HG02759 (cell line): ENCODE data around the gene CRELD1.
"Not testable (repeated sequence)": the region's sequence is repeated elsewhere in the genome, so short reads cannot be mapped to it uniquely, and the experiment has no call there.

Experiments used
- ATAC-seq: cut with Tn5 transposase; IDR thresholded peaks from one replicate; pipeline ENCODE4 v1.9.1; 2021; ENCODE audit warnings: mild to moderate bottlenecking, moderate library complexity; ENCODE audit not compliant: unreplicated experiment

Gene CRELD1

GRCh38 chr3:9933561-9934234, at the start of gene CRELD1:
Gene CRELD1 (plus strand): TSS chr3:9933834. CDS start chr3:9934439, 605 bp downstream.
- ATAC-seq: peak; percentile 89

GRCh38 chr3:9884555-9885165, 49.0 kb upstream of the CRELD1 start:
- ATAC-seq: no peak

GRCh38 chr3:9886328-9886727, 47.3 kb upstream of the CRELD1 start:
- no peak for ATAC-seq

- ATAC-seq: no peak
Observed at GRCh38 chr3:9887480-9887879, 46.2 kb upstream of the CRELD1 start.

- no peak for ATAC-seq
Observed at GRCh38 chr3:9888540-9888939, 45.1 kb upstream of the CRELD1 start.

GRCh38 chr3:9889405-9889804, 44.2 kb upstream of the CRELD1 start:
- no peak for ATAC-seq

GRCh38 chr3:9890249-9891071, 43.2 kb upstream of the CRELD1 start, which contains the start of gene JAGN1:
Gene JAGN1 (plus strand): TSS chr3:9890610. CDS start chr3:9890723, 113 bp downstream.
- peak; percentile 85 for ATAC-seq

GRCh38 chr3:9891072-9891622, 42.5 kb upstream of the CRELD1 start:
- ATAC-seq: no peak

- no peak for ATAC-seq
Observed at GRCh38 chr3:9893739-9894138, 39.9 kb upstream of the CRELD1 start.

- not testable (repeated sequence) for ATAC-seq
Observed at GRCh38 chr3:9895715-9896114, 37.9 kb upstream of the CRELD1 start.

GRCh38 chr3:9896755-9897407, 36.8 kb upstream of the CRELD1 start:
- ATAC-seq: not testable (repeated sequence)

- peak; percentile 75 for ATAC-seq
Observed at GRCh38 chr3:9897408-9898372, 35.9 kb upstream of the CRELD1 start.

GRCh38 chr3:9898467-9899241, 35.0 kb upstream of the CRELD1 start:
- ATAC-seq: no peak

GRCh38 chr3:9899289-9899791, 34.3 kb upstream of the CRELD1 start:
- ATAC-seq: no peak

- ATAC-seq: not testable (repeated sequence)
Observed at GRCh38 chr3:9900965-9901415, 32.6 kb upstream of the CRELD1 start.

- ATAC-seq: no peak
Observed at GRCh38 chr3:9901967-9902366, 31.7 kb upstream of the CRELD1 start.

- no peak for ATAC-seq
Observed at GRCh38 chr3:9902372-9903237, 31.0 kb upstream of the CRELD1 start, which contains the start of gene IL17RE. Gene IL17RE (plus strand): TSS chr3:9902848. CDS start chr3:9902933, 85 bp downstream.

GRCh38 chr3:9903238-9903624, 30.4 kb upstream of the CRELD1 start:
- ATAC-seq: no peak
